Left ventricle myocardium inferior (tissue), 1 donor: ENCODE results near the gene NOTCH4. TPM values are rescaled to one million over a fixed set of nuclear protein-coding genes. Genes with fewer than 3 reads are reported as not detected.

ENCODE experiments used
- DNase-seq: peaks from one replicate; pipeline ENCODE4 v3.0.0-alpha.2; 2020
- H3K27ac ChIP-seq: fragments of 200-600 bp; replicated peaks from 2 replicates; pipeline ENCODE4 v1.8.0; 2021
- H3K27me3 ChIP-seq: fragments of 200-600 bp; 2 replicates; pipeline ENCODE4 v1.8.0; 2021; ENCODE audit warnings: low read depth
- H3K36me3 ChIP-seq: fragments of 200-600 bp; 2 replicates; pipeline ENCODE4 v1.8.0; 2021
- H3K4me1 ChIP-seq: fragments of 200-600 bp; 2 replicates; pipeline ENCODE4 v1.8.0; 2021
- H3K4me3 ChIP-seq: fragments of 200-600 bp; 2 replicates; pipeline ENCODE4 v1.8.0; 2021; ENCODE audit warnings: mild to moderate bottlenecking, moderate library complexity
- H3K9me3 ChIP-seq: fragments of 200-600 bp; replicated peaks from 2 replicates; pipeline ENCODE4 v1.8.0; 2021
- intact Hi-C: fragments of 100-400 bp; cut with micrococcal nuclease; formaldehyde crosslinking; loops from one replicate; pipeline ENCODE4 v1.11.0; 2022
- total RNA-seq: library from RNA; stranded (reverse); fragmentation: NEBNext Ultra II Directional; extraction: Animal tissue kit (Norgen Biotek cat#: 25700); gene quantifications from one replicate; pipeline ENCODE4 v1.2.1, GENCODE V29; 2021
- TF ChIP-seq, protein P1 (sequence below): fragments of 200-600 bp; IDR thresholded peaks from 2 replicates; pipeline ENCODE4 v1.8.0; 2021; ENCODE audit warnings: antibody characterized with exemption, mild to moderate bottlenecking, borderline replicate concordance
- donor health status: DM: no; HTN: yes; CAD: no; lungs with severe emphysema.

The NOTCH4 gene
- total RNA-seq, 1 donor from 2014 or later, result 23.0 TPM

GRCh38 chr6:32191696-32192607 is 31.9 kb downstream of the NOTCH4 start:
- TF ChIP-seq, protein P1, sequence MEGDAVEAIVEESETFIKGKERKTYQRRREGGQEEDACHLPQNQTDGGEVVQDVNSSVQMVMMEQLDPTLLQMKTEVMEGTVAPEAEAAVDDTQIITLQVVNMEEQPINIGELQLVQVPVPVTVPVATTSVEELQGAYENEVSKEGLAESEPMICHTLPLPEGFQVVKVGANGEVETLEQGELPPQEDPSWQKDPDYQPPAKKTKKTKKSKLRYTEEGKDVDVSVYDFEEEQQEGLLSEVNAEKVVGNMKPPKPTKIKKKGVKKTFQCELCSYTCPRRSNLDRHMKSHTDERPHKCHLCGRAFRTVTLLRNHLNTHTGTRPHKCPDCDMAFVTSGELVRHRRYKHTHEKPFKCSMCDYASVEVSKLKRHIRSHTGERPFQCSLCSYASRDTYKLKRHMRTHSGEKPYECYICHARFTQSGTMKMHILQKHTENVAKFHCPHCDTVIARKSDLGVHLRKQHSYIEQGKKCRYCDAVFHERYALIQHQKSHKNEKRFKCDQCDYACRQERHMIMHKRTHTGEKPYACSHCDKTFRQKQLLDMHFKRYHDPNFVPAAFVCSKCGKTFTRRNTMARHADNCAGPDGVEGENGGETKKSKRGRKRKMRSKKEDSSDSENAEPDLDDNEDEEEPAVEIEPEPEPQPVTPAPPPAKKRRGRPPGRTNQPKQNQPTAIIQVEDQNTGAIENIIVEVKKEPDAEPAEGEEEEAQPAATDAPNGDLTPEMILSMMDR, result no peak
- Histone ChIP-seq H3K4me3 (peak overlapping the region; percentile 83), H3K9me3 (no peaks in the 10 kb centered on the region), H3K27me3 (no peaks in the 10 kb centered on the region), H3K4me1 (peaks cover 85% of the 10 kb centered on the region), H3K27ac (peak overlapping the region; percentile 98), H3K36me3 (peaks cover 10% of the 10 kb centered on the region)
- no peak for DNase-seq
- intact Hi-C loops, result no loop called here

GRCh38 chr6:32190911-32191677 is 32.8 kb downstream of the NOTCH4 start:
- Histone ChIP-seq H3K4me3 (peak overlapping the region; percentile 83), H3K27me3 (no peaks in the 10 kb centered on the region), H3K4me1 (peaks cover 85% of the 10 kb centered on the region), H3K9me3 (no peaks in the 10 kb centered on the region), H3K27ac (peak overlapping the region; percentile 98), H3K36me3 (peaks cover 16% of the 10 kb centered on the region)
- TF ChIP-seq, protein P1, result no peak
- intact Hi-C loops, result no loop called here
- DNase-seq, result no peak

DNA sequence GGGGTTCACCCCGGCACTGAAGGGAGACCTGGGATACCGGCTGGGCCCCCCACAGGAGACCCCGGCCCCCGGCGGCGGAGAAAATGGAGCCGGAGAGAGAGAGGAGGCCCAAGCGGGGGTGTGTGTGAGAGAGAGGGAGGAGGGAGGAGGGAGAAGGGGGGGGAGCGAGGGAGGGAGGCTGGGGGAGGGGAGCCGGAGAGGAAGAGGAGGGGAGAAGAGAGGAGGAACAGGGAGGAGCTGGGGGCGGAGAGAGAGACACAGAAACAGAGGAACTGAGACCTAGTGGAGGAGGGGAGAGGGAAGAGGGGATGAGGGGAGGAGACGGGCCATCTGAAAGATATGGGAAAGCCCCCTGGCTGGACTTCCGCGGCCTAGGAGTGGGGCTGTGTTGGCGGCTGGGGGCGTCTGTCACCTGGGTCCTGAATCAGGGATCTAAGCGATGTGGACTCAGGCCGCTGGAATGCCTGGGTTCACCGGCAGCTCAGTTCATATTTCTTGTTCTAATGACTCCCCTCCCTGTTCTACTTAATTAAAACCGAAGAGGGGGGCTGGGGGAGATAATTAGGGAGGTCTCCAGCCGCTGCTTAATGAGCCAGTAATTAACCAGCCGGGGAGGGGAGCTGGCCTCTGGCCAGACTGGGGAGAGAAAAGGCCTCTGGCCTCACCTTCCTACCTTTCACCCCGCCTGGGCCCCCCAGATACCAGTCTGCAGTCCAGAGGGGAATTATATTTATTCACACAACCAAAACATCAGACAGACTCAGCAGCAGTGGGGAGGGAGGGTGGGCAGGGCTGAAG is 33.6 kb downstream of the NOTCH4 start, which contains the start of gene PBX2:
Gene PBX2, minus strand, starts transcription at position 149 of the 798 bp plus-strand sequence. CDS start 287 bp downstream, outside the sequence.
- intact Hi-C loops, result no loop called here
- Histone ChIP-seq H3K4me1 (peaks cover 85% of the 10 kb centered on the region), H3K9me3 (no peaks in the 10 kb centered on the region), H3K4me3 (peak within 1 kb of the TSS; percentile 83), H3K27ac (peak within 1 kb of the TSS; percentile 98), H3K36me3 (peaks cover 16% of the 10 kb centered on the region), H3K27me3 (no peaks in the 10 kb centered on the region)
- TF ChIP-seq, protein P1, result no peak
- DNase-seq, result peak; percentile 93

DNA sequence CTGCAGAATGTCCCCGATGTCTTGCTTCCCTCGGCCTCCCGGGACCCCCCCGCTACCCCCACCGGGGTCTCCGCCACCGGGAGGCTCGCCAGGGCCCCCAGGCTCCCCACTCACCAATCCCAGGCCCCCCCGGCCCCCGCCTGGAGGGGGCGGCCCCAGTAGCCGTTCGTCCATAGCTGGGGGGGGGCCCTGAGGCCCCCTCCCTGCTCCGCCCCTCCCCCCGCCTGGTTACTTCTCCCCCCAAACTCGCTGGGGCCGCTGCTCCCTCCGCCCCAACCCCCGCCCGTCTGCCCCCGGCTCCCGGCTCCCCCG is 34.2 kb downstream of the NOTCH4 start:
- peak; percentile 44 for DNase-seq
- intact Hi-C loops, result no loop called here
- H3K9me3 ChIP-seq, result no peaks in the 10 kb centered on the region
- TF ChIP-seq, protein P1, result no peak
- peak overlapping the region; percentile 98 for H3K27ac ChIP-seq
- H3K4me3 ChIP-seq, result peak overlapping the region; percentile 83
- peaks cover 85% of the 10 kb centered on the region for H3K4me1 ChIP-seq
- H3K27me3 ChIP-seq, result no peaks in the 10 kb centered on the region
- peaks cover 16% of the 10 kb centered on the region for H3K36me3 ChIP-seq
